G401.6 (cell line): Measurements from ENCODE around the gene FOXP4.

Experiments
- FAIRE-seq: peaks from 2 replicates; lab custom pipeline; 2012; peaks lifted over from hg19 to GRCh38; lab: Jason Lieb, UNC

FOXP4 gene

DNA sequence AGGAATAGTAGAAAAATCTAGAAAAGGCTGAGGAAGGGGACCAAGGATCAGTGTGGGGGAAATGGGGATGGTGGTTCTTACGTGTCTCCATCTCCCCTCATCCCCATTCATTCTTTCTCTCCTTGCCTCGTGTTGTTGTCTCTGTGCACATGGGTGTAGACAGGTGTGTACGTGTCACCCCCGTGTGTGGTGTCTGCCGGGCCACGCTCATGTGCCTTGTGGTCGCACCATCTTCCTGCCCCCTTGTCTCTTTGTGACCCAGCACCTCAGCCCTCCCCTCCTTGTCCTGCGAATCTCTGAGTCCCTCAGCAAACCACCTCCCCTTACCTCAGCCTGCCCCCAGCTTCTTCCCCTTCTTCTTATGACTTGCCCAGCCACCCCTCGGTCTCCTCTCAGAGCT lies 39.4 kb downstream of the FOXP4 start:
- no peak for FAIRE-seq

DNA sequence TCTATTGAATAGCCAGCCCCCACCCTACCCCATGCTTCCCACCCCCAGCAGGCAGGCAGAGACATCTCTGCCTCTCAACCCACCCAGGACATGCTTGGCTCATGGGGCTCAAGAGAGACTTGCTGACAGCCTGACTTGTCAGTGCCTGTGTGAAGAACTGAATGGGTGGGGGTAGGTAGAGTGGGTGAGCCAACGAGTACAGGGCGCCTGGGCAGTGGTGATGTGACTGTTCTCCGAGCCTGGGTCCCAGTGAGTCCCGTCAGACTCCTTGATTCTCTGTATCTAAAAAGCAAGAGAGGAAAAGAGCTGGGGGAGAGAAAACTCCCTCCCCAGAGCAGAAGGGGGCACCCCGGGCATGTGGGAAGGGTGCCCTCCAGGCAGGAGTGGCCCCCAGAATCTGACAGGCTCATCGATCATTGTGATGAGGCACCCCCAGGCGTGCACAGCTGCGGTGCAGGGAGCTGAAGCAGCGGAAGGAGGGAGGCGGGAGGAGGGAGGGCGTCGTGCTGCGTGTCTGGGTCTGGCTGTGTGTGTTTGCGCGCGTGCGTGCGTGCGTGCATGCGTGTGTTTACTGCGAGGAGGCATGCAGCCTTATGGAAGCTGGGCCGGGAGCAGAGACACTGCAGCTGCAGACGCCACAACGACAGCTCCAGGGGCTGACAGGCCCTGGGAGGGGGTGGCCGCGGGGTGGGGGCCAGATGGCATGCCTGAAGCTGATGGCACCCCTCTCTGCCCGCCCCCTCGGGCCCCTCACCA lies 40.2 kb downstream of the FOXP4 start:
- no peak for FAIRE-seq

DNA sequence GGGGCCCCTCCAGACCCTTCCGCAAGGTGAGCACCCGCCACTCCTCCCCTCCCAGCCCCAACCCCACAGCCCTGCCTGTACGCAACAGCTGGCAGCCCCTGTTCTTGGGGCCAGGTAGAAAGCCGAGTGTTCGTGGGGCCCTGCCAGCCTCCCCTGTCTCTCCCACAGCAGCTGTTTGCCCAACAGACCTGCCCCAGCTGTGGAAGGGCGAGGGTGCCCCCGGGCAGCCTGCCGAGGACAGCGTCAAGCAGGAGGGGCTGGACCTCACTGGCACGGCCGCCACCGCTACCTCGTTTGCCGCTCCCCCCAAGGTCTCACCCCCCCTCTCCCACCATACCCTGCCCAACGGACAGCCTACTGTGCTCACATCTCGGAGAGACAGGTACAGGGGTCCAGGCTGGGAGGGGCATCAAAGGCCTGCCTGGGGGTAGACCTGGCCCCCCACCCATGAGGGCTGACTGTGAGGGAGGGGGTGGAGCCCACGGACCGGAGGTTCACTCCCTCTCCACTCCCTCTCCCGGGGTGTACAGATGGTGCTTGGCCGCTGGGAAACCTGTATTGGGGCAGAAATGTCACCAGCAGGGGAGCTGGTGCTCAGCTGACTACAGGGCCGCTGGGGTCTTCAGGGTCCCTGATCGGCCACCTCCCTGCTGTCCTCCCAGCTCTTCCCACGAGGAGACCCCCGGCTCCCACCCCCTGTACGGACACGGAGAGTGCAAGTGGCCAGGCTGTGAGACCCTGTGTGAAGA lies 41.1 kb downstream of the FOXP4 start:
- no peak for FAIRE-seq

- no peak for FAIRE-seq
Observed at GRCh38 chr6:41588111-41588510, 41.9 kb downstream of the FOXP4 start.

DNA sequence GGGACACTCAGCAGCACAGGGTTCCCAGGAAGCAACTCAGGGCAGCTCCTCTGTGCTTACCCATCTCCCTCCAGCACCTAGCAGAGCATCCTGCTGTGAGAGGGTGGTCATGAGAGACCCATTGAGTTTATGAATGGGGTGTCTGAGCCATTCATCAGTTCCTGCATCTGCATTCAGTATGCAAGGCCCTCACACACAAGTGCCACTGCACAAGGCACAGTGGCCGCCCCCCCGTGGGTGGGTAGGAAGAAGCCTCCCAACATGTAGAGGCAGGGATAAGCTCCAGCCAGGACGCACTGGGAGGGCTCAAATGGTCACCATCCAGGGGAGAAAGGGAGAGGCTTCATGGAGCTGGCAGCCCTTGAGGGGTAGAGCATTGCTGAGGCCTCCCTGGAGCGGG lies 43.0 kb downstream of the FOXP4 start:
- no peak for FAIRE-seq

- FAIRE-seq, result no peak
Observed at GRCh38 chr6:41589636-41590622, 43.7 kb downstream of the FOXP4 start.

GRCh38 chr6:41591122-41591521 lies 44.9 kb downstream of the FOXP4 start:
- FAIRE-seq, result no peak

DNA sequence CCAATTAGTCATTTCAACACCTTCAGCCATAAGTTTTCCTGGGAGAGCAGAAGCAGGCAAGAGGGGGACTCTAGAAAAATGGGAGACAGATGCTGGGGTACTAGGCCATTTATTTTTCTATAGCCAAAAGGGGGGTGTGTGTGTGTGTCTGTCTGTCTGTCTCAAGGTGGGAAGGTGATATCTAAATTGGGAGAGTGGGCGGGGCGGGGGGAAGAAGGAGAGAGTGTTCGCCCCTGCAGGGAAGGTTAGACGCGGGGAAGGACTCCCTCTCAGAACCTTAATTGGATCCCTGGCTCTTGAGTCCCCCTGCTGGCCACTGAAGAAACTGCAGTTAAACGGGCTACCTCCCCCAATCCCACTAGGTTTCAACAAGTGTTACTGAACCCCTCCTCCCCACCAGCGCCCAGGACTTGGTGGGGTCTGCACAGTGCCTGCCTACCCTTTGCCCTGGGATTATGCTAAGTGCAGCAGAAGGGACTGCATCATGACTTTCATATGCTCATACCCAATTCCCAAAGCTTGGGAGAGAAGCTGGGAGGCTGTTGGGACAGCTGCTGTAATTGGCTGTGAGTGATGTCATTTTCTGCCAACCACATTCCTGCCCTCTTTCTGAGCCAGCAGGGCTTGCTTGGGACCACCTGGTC lies 45.8 kb downstream of the FOXP4 start:
- FAIRE-seq, result peak; percentile 40

- no peak for FAIRE-seq
Observed at GRCh38 chr6:41593406-41593805, 47.2 kb downstream of the FOXP4 start.

DNA sequence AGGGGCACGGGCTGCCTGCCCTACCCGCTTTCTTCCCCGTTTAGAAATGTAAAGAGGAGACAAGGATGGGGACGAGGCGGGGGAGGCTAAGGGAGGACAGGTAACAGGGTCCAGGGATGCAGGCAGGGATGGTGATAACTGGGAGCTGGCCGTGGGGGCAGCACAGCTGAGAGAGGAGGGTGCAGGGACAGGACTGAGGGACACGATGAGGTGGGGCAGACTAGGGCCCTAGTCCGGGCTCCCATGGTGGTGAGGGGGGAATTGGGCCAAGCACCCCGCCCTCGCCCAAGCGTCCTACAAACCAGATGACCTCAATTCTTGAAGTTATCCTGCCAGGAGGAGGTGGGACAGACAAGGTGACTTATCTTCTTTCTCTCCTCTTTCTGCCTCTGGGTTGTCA lies 47.7 kb downstream of the FOXP4 start:
- no peak for FAIRE-seq

GRCh38 chr6:41594326-41594725 lies 48.1 kb downstream of the FOXP4 start:
- FAIRE-seq, result no peak

- no peak for FAIRE-seq
Observed at GRCh38 chr6:41594766-41595165, 48.6 kb downstream of the FOXP4 start.

DNA sequence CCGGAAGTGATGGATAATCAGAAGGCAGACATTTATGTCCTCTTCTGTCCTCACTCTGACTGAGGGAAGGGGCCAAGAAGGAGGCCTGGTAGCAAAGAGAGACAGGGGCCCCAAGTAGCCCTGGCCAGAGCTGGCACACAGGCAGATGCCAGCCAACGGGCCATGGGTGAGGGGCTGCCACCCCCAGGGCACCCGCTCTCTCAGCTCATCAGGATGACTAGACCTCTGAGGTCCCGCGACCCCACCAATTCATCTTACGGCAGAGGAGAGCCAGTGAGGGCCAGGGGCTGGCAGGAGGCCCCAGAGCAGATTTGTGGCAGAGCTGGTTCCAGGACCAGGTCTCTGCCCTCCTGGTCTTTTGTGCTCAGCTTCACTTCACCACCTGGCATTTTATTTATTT lies 49.0 kb downstream of the FOXP4 start:
- no peak for FAIRE-seq

DNA sequence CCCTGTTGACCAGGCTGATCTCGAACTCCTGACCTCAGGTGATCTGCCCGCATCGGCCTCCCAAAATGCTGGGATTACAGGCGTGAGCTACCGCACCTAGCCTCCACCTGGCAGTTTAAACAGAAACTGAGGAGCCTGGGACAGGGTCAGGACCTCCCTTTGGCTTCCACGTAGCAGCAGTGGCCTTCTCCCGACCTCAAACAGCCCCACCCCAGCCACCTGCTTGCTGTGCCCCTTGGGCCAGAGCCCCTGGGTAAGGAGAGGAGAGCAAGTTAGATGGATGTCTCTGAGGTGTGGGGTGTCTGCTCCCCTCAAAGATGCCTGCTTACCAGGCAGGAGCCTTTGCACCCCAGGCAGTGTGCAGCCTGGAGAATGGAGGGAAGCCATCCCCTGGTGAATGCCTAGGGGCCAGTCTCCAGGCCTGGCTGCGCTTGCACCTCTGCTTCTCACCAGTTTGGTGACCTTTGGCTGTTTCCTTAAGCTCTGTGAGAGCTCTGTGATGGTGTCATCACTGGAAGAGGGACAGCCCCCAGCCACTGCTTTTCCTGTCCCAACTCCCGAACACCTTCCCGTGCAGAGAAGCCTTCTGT lies 50.0 kb downstream of the FOXP4 start:
- FAIRE-seq, result no peak

DNA sequence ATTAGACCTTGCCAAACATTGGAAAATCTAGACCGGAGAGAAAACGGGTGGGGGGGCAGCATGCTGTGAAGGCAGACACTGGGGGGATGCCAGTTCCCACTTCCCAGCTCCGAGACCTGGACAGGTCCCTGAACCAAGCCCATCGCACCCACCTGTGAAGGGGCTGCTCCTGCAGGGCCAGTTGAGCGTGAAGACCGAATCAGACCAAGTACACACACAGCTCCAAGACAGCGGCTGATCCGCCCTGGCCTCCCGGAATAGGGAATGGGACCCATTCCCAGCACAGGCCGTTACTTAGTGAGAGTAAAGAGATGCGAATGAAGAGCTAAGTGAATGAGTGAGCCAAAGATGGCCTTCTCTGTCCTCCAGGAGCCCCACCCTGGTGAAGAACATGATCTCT lies 50.6 kb downstream of the FOXP4 start:
- no peak for FAIRE-seq

DNA sequence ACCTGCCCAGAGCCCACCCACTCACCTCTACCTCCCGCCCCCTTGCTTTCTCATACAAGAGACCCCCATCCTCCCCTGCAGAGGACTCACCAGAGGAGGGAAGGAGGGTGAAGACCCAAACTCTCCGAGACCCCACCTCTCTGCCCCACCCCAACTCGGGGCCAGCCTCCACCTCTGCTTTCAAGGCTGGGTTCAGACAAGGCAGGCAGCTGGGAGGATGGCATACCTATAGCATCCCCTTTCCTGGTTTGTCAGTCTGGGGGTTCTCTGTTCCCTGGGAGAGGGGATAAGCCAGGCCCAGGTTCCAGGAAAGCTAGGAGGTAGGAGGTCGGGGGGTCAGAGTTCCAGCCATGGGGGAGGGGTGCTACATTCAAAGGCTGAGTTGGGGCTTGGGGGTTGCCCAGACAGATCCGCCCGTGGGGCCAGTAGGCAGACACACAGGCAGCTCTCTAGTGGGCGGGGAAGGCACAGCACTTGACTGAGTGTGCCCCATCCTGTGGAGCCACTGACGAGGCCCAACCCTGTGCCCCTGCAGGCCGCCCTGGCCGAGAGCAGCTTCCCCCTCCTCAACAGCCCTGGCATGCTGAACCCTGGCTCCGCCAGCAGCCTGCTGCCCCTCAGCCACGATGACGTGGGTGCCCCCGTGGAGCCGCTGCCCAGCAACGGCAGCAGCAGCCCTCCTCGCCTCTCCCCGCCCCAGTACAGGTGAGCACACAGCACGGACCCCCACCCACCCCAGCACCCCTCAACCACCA lies 51.2 kb downstream of the FOXP4 start:
- FAIRE-seq, result no peak

- FAIRE-seq, result no peak
Observed at GRCh38 chr6:41598670-41599014, 52.5 kb downstream of the FOXP4 start.

GRCh38 chr6:41599015-41599851 lies 53.1 kb downstream of the FOXP4 start:
- FAIRE-seq, result no peak

DNA sequence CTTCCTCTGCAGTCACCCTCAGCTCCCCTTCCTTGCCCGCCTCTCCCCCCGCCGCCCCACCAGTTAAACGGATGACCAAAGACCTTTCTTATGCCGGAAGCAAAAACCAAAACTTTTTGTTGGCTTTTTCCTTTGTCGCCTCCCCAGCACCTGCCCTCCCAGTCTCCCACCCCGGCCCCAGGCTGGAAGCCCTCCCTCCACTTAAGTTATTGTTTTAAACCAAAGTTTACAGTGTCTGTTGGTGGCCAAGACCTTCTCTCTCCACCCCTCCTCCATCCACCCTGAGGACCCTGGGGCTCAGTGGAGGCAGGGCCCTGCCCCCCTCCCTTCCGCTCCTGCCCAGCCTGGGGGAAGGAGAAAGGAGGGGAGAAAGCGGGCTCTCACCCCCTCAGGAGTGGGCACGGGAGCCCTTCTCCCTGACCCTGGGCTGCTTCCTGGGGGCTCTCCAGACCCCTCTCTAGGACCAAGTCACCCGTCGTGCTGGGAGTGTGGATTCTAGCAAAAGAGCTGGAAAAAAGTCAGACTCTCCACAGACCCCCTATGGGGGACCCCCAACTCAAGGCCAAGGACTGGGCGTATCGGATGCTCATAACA lies 53.8 kb downstream of the FOXP4 start:
- FAIRE-seq, result no peak
